ENCODE results near the gene SMARCC2. TPM values are rescaled to one million over a fixed set of nuclear protein-coding genes. Genes with fewer than 3 reads are reported as not detected.
"Not testable (repeated sequence)": the region's sequence is repeated elsewhere in the genome, so short reads cannot be mapped to it uniquely, and the experiment has no call there.

SMARCC2 gene
- total RNA-seq, 1 donor from 2014 or later = 105 TPM

GRCh38 chr12:56159482-56160192, 29.6 kb downstream of the SMARCC2 start:
- Mint-ChIP-seq H3K4me1 (ENCODE audit: unreplicated experiment) (peaks cover 47% of the 10 kb centered on the region), H3K9me3 (ENCODE audit: unreplicated experiment) (no peaks in the 10 kb centered on the region), H3K27ac (ENCODE audit: unreplicated experiment) (peak overlapping the region; percentile 100), H3K4me3 (ENCODE audit: unreplicated experiment) (peak overlapping the region; percentile 100), H3K36me3 (ENCODE audit: low read depth, unreplicated experiment) (peaks cover 70% of the 10 kb centered on the region), H3K27me3 (ENCODE audit: unreplicated experiment) (peaks cover 60% of the 10 kb centered on the region)
- TF ChIP-seq CTCF (IDR thresholded peaks at IDR 0.05; ENCODE audit: unreplicated experiment) = no peak
- no peak for DNase-seq (ENCODE audit: low spot score)

GRCh38 chr12:56158926-56159461, 30.3 kb downstream of the SMARCC2 start:
- H3K27ac Mint-ChIP-seq (ENCODE audit: unreplicated experiment) = peak overlapping the region; percentile 100
- no peak for DNase-seq (ENCODE audit: low spot score)
- no peak for TF ChIP-seq CTCF (IDR thresholded peaks at IDR 0.05; ENCODE audit: unreplicated experiment)
- peak overlapping the region; percentile 100 for H3K4me3 Mint-ChIP-seq (ENCODE audit: unreplicated experiment)
- peaks cover 57% of the 10 kb centered on the region for H3K27me3 Mint-ChIP-seq (ENCODE audit: unreplicated experiment)
- H3K9me3 Mint-ChIP-seq (ENCODE audit: unreplicated experiment) = no peaks in the 10 kb centered on the region
- peaks cover 64% of the 10 kb centered on the region for H3K36me3 Mint-ChIP-seq (ENCODE audit: low read depth, unreplicated experiment)
- H3K4me1 Mint-ChIP-seq (ENCODE audit: unreplicated experiment) = peaks cover 47% of the 10 kb centered on the region

GRCh38 chr12:56158029-56158925, 31.0 kb downstream of the SMARCC2 start, which contains the start of gene MYL6:
MYL6 (plus strand) TSS chr12:56158359; CDS start chr12:56158402, 43 bp downstream.
- peak within 1 kb of the TSS; percentile 100 for H3K27ac Mint-ChIP-seq (ENCODE audit: unreplicated experiment)
- peak; percentile 86 for DNase-seq (ENCODE audit: low spot score)
- H3K27me3 Mint-ChIP-seq (ENCODE audit: unreplicated experiment) = peaks cover 50% of the 10 kb centered on the region
- peak within 1 kb of the TSS; percentile 100 for H3K4me3 Mint-ChIP-seq (ENCODE audit: unreplicated experiment)
- peaks cover 58% of the 10 kb centered on the region for H3K36me3 Mint-ChIP-seq (ENCODE audit: low read depth, unreplicated experiment)
- TF ChIP-seq CTCF (IDR thresholded peaks at IDR 0.05; ENCODE audit: unreplicated experiment) = no peak
- H3K4me1 Mint-ChIP-seq (ENCODE audit: unreplicated experiment) = peaks cover 51% of the 10 kb centered on the region
- H3K9me3 Mint-ChIP-seq (ENCODE audit: unreplicated experiment) = no peaks in the 10 kb centered on the region

- peak overlapping the region; percentile 100 for H3K27ac Mint-ChIP-seq (ENCODE audit: unreplicated experiment)
- DNase-seq (ENCODE audit: low spot score) = peak; percentile 85
- peaks cover 49% of the 10 kb centered on the region for H3K27me3 Mint-ChIP-seq (ENCODE audit: unreplicated experiment)
- H3K4me1 Mint-ChIP-seq (ENCODE audit: unreplicated experiment) = peaks cover 58% of the 10 kb centered on the region
- TF ChIP-seq CTCF (IDR thresholded peaks at IDR 0.05; ENCODE audit: unreplicated experiment) = peak; percentile 70
- H3K36me3 Mint-ChIP-seq (ENCODE audit: low read depth, unreplicated experiment) = peaks cover 52% of the 10 kb centered on the region
- peak overlapping the region; percentile 89 for H3K4me3 Mint-ChIP-seq (ENCODE audit: unreplicated experiment)
- H3K9me3 Mint-ChIP-seq (ENCODE audit: unreplicated experiment) = no peaks in the 10 kb centered on the region
Measured at GRCh38 chr12:56157201-56158028, 31.9 kb downstream of the SMARCC2 start.

- H3K4me1 Mint-ChIP-seq (ENCODE audit: unreplicated experiment) = peaks cover 58% of the 10 kb centered on the region
- H3K36me3 Mint-ChIP-seq (ENCODE audit: low read depth, unreplicated experiment) = peaks cover 46% of the 10 kb centered on the region
- peak overlapping the region; percentile 100 for H3K27ac Mint-ChIP-seq (ENCODE audit: unreplicated experiment)
- H3K27me3 Mint-ChIP-seq (ENCODE audit: unreplicated experiment) = peaks cover 45% of the 10 kb centered on the region
- peak overlapping the region; percentile 89 for H3K4me3 Mint-ChIP-seq (ENCODE audit: unreplicated experiment)
- DNase-seq (ENCODE audit: low spot score); H3K9me3 Mint-ChIP-seq (ENCODE audit: unreplicated experiment): not testable (repeated sequence)
Measured at GRCh38 chr12:56156464-56157200, 32.7 kb downstream of the SMARCC2 start.

Measured in endothelial cell (in vitro differentiated cells).